Endothelial cell (in vitro differentiated cells): ENCODE results near the gene FARSB. TPM values are rescaled to one million over a fixed set of nuclear protein-coding genes. Genes with fewer than 3 reads are reported as not detected.

Source experiments
- DNase-seq: peaks from one replicate; pipeline ENCODE4 v3.0.0; 2021; ENCODE audit warnings: low spot score
- H3K27ac Mint-ChIP-seq: one replicate; pipeline ENCODE4 v1.8.0; 2021; ENCODE audit warnings: mixed read lengths, inconsistent platforms; ENCODE audit not compliant: unreplicated experiment
- H3K27me3 Mint-ChIP-seq: one replicate; pipeline ENCODE4 v1.8.0; 2021; ENCODE audit warnings: mild to moderate bottlenecking, moderate library complexity, mixed read lengths, inconsistent platforms; ENCODE audit not compliant: unreplicated experiment
- H3K36me3 Mint-ChIP-seq: one replicate; pipeline ENCODE4 v1.8.0; 2021; ENCODE audit warnings: mild to moderate bottlenecking, low read depth, mixed read lengths, inconsistent platforms; ENCODE audit not compliant: unreplicated experiment
- H3K4me1 Mint-ChIP-seq: one replicate; pipeline ENCODE4 v1.8.0; 2021; ENCODE audit warnings: mild to moderate bottlenecking, mixed read lengths, inconsistent platforms; ENCODE audit not compliant: unreplicated experiment
- H3K4me3 Mint-ChIP-seq: one replicate; pipeline ENCODE4 v1.8.0; 2021; ENCODE audit warnings: mild to moderate bottlenecking, mixed read lengths, inconsistent platforms; ENCODE audit not compliant: unreplicated experiment
- H3K9me3 Mint-ChIP-seq: one replicate; pipeline ENCODE4 v1.8.0; 2021; ENCODE audit warnings: mixed read lengths, inconsistent platforms; ENCODE audit not compliant: unreplicated experiment
- CTCF ChIP-seq: fragments of 200-600 bp; sonication (generic); IDR thresholded peaks from one replicate; pipeline ENCODE4 v1.5.0; 2021; ENCODE audit warnings: antibody characterized with exemption; ENCODE audit not compliant: unreplicated experiment
- long read RNA-seq: library from polyadenylated mRNA; unstranded; transcript quantifications from one replicate; pipeline ENCODE4 v2.0.0, GENCODE V29; 2020; ENCODE audit not compliant: unreplicated experiment
- total RNA-seq: library from RNA; stranded (reverse); fragmentation: NEBNext Ultra II Directional; extraction: Animal tissue kit (Norgen Biotek cat#: 25700); gene quantifications from one replicate; pipeline ENCODE4 v1.2.1, GENCODE V29; 2021; ENCODE audit not compliant: unreplicated experiment

The FARSB gene
- total RNA-seq, result 11.9 TPM
- long read RNA-seq, transcript FARSB-201 (17 exons, 3,369 nt), result major isoform, 27 of 31 reads
- long read RNA-seq, partial matches to known transcripts, result 1 of 31 reads
- long read RNA-seq, other reads (novel, unspliced or antisense), result 3 of 31 reads

GRCh38 chr2:222655787-222656525, at the start of gene FARSB:
TSS of gene FARSB (minus strand) at chr2:222656092. CDS start at chr2:222656073, 19 bp downstream.
- H3K4me1 Mint-ChIP-seq, result peaks cover 14% of the 10 kb centered on the region
- H3K9me3 Mint-ChIP-seq, result no peaks in the 10 kb centered on the region
- DNase-seq, result peak; percentile 90
- peak within 1 kb of the TSS; percentile 89 for H3K27ac Mint-ChIP-seq
- H3K4me3 Mint-ChIP-seq, result peak within 1 kb of the TSS; percentile 99
- no peak for TF ChIP-seq CTCF
- H3K27me3 Mint-ChIP-seq, result no peaks in the 10 kb centered on the region
- no peaks in the 10 kb centered on the region for H3K36me3 Mint-ChIP-seq

GRCh38 chr2:222703886-222704285, 48.0 kb upstream of the FARSB start:
- no peak overlapping the region for H3K27ac Mint-ChIP-seq
- H3K36me3 Mint-ChIP-seq, result no peaks in the 10 kb centered on the region
- peaks cover 5% of the 10 kb centered on the region for H3K27me3 Mint-ChIP-seq
- no peaks in the 10 kb centered on the region for H3K9me3 Mint-ChIP-seq
- DNase-seq, result no peak
- TF ChIP-seq CTCF, result no peak
- peaks cover 7% of the 10 kb centered on the region for H3K4me1 Mint-ChIP-seq
- H3K4me3 Mint-ChIP-seq, result no peak overlapping the region

- Mint-ChIP-seq H3K27me3 (peaks cover 5% of the 10 kb centered on the region), H3K36me3 (no peaks in the 10 kb centered on the region), H3K9me3 (no peaks in the 10 kb centered on the region), H3K4me1 (peaks cover 13% of the 10 kb centered on the region), H3K4me3 (no peak overlapping the region), H3K27ac (no peak overlapping the region)
- no peak for DNase-seq
- TF ChIP-seq CTCF, result no peak
These were observed 47.2 kb upstream of the FARSB start for GRCh38 chr2:222703091-222703490.

GRCh38 chr2:222701721-222702131, 45.8 kb upstream of the FARSB start:
- no peak overlapping the region for H3K4me3 Mint-ChIP-seq
- no peak overlapping the region for H3K27ac Mint-ChIP-seq
- peaks cover 2% of the 10 kb centered on the region for H3K27me3 Mint-ChIP-seq
- peaks cover 12% of the 10 kb centered on the region for H3K4me1 Mint-ChIP-seq
- H3K36me3 Mint-ChIP-seq, result no peaks in the 10 kb centered on the region
- no peak for DNase-seq
- TF ChIP-seq CTCF, result no peak
- no peaks in the 10 kb centered on the region for H3K9me3 Mint-ChIP-seq

- no peak for TF ChIP-seq CTCF
- no peaks in the 10 kb centered on the region for H3K9me3 Mint-ChIP-seq
- H3K4me1 Mint-ChIP-seq, result peaks cover 12% of the 10 kb centered on the region
- no peak overlapping the region for H3K4me3 Mint-ChIP-seq
- H3K27me3 Mint-ChIP-seq, result peaks cover 2% of the 10 kb centered on the region
- H3K36me3 Mint-ChIP-seq, result no peaks in the 10 kb centered on the region
- no peak for DNase-seq
- no peak overlapping the region for H3K27ac Mint-ChIP-seq
These were observed 45.3 kb upstream of the FARSB start for GRCh38 chr2:222701233-222701632.
